GM12892 (cell line): ENCODE results near the gene SORCS2.

Source experiments
- POLR2A ChIP-seq: IDR thresholded peaks from 2 replicates; pipeline ENCODE4 v1.6.1; 2011; ENCODE audit warnings: low read depth, low read length, control low read depth
- POLR2AphosphoS5 ChIP-seq: IDR thresholded peaks from 2 replicates; pipeline ENCODE4 v1.6.1; 2011; ENCODE audit warnings: low read depth, low read length, control low read depth
- TAF1 ChIP-seq: IDR thresholded peaks from 2 replicates; pipeline ENCODE4 v1.6.1; 2011; ENCODE audit warnings: low read depth, mild to moderate bottlenecking, control low read depth, low read length, borderline replicate concordance

- TF ChIP-seq POLR2A (no peak), TAF1 (no peak), POLR2AphosphoS5 (no peak)
Observed at GRCh38 chr4:7519638-7520376, 327.5 kb downstream of the SORCS2 start.
